ENCODE data around the gene EMCN. TPM values are rescaled to one million over a fixed set of nuclear protein-coding genes. Genes with fewer than 3 reads are reported as not detected.

The EMCN gene
- total and polyA plus RNA-seq, 11 donors = 14.9 to 52.6 (median 27.4) TPM

DNA sequence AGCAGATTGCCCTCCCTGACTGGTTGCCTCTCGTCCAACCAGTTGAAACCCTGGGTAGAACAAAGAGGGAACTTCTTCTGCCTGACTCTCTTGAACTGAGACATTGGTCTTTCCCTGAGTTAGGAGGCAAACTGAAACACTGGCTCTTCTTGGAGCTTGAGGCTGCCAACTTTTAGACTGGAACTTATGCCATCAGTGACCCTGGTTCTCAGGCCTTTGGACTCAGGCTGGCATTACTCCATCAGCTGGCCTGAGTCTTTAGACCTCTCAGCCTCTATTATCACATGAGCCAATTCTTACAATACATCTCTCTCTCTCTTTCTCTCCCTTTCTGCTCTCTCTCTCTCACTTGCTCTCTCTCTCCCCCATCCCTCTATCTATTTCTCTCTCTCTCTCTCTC, 86.4 kb downstream of the EMCN start:
- no peak for TF ChIP-seq POLR2A (IDR thresholded peaks at IDR 0.05)
- TF ChIP-seq, protein P1, sequence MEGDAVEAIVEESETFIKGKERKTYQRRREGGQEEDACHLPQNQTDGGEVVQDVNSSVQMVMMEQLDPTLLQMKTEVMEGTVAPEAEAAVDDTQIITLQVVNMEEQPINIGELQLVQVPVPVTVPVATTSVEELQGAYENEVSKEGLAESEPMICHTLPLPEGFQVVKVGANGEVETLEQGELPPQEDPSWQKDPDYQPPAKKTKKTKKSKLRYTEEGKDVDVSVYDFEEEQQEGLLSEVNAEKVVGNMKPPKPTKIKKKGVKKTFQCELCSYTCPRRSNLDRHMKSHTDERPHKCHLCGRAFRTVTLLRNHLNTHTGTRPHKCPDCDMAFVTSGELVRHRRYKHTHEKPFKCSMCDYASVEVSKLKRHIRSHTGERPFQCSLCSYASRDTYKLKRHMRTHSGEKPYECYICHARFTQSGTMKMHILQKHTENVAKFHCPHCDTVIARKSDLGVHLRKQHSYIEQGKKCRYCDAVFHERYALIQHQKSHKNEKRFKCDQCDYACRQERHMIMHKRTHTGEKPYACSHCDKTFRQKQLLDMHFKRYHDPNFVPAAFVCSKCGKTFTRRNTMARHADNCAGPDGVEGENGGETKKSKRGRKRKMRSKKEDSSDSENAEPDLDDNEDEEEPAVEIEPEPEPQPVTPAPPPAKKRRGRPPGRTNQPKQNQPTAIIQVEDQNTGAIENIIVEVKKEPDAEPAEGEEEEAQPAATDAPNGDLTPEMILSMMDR (IDR thresholded peaks at IDR 0.05) = no peak
- intact Hi-C loops (cut with DNase I) = no loop called here
- DNase-seq (no peak), ATAC-seq (no peak)
- WGBS, 4 donors = 79 to 100% (median 87%) methylated on average over 1 of the region's 1 CpG
- H3K9me3 ChIP-seq = peaks cover 0 to 22% (median 1%) of the 10 kb centered on the region in 12 donors
- no peaks in the 10 kb centered on the region for H3K36me3 ChIP-seq
- no peak overlapping the region for H3K4me3 ChIP-seq
- peaks cover 0 to 3% (median 0%) of the 10 kb centered on the region in 12 donors for H3K4me1 ChIP-seq
- H3K27ac ChIP-seq = no peak overlapping the region
- H3K27me3 ChIP-seq = no peaks in the 10 kb centered on the region

DNA sequence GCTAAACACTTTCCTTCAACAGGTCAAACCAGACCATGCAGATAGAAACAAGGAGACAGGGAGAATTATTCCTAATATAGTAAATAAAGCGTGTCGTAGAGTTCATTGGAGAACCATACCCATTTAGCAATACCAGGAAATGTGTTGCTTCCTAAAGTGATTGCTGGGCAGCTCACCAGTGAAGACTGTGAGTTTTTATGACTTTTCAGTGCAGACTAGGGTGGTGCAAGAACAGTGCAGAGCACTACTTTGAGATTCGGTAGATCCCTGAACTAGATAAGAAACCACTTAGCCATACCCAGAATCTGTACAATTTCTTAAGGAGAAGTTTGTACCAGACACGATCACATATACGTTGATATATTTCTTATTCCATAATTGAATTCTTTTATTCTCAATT, 87.4 kb downstream of the EMCN start:
- 64 to 71% (median 70%) methylated on average over 5 of the region's 5 CpGs for WGBS, 4 donors
- peaks cover 0 to 12% (median 0%) of the 10 kb centered on the region in 12 donors for H3K9me3 ChIP-seq
- no peak overlapping the region for H3K27ac ChIP-seq
- ATAC-seq (peak in 1 of 4 donors; percentile 32), DNase-seq (no peak)
- no peaks in the 10 kb centered on the region for H3K27me3 ChIP-seq
- TF ChIP-seq, protein P1 (IDR thresholded peaks at IDR 0.05) = no peak
- no peak for TF ChIP-seq POLR2A (IDR thresholded peaks at IDR 0.05)
- H3K36me3 ChIP-seq = no peaks in the 10 kb centered on the region
- intact Hi-C loops (cut with DNase I) = no loop called here
- no peak overlapping the region for H3K4me3 ChIP-seq
- H3K4me1 ChIP-seq = peaks cover 0 to 3% (median 0%) of the 10 kb centered on the region in 12 donors

DNA sequence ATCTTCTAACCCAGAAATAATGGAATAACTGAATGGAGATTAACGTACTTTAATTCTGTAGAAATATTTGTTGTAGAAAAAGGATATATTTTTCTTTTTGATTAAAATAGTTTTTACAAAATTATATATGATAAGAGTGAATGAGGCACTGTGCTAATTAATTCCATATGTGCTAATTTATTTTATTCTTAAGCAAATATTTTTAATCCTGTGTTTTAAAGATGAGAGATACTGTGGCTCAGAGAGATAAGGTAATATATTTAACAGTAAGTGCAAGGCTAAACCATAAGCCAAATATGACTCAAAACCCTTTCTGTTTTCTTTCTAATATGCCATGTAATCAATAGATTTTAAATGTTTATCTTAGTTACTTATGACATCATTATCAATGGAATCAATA, 88.2 kb downstream of the EMCN start:
- intact Hi-C loops (cut with DNase I) = loop anchor here in 5 of 10 donors (10.0 kb wide), 4 partner anchors 225 to 335 kb away; no protein-coding TSS in a partner anchor
- Histone ChIP-seq H3K4me3 (no peak overlapping the region), H3K36me3 (no peaks in the 10 kb centered on the region), H3K9me3 (peaks cover 0 to 4% (median 0%) of the 10 kb centered on the region in 12 donors), H3K4me1 (peaks cover 0 to 3% (median 0%) of the 10 kb centered on the region in 12 donors), H3K27ac (no peak overlapping the region), H3K27me3 (no peaks in the 10 kb centered on the region)
- ATAC-seq (no peak), DNase-seq (no peak)
- WGBS, 4 donors = 91 to 95% (median 93%) methylated on average over 1 of the region's 1 CpG
- TF ChIP-seq, protein P1 (IDR thresholded peaks at IDR 0.05) = no peak
- no peak for TF ChIP-seq POLR2A (IDR thresholded peaks at IDR 0.05)

DNA sequence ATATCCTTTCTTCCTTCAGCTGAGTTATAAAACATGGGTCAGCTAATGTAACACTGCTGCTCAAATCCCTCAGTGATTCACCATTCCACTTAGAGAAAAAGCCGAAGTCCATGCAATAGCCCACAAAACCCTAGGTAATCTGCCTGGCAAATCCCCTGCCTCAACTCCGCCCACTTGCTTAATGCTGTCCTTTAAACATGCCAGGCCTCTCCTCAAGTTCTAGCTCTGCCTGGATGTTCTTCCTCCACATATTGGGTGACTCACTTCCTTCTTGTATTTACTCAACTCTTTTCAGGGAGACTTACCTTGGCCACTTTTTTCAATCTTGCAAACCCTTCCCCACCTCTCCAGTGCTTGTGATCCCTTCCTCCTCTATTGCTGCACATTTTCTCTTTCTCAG, 89.8 kb downstream of the EMCN start:
- no peak overlapping the region for H3K27ac ChIP-seq
- ATAC-seq (no peak), DNase-seq (no peak)
- H3K9me3 ChIP-seq = no peaks in the 10 kb centered on the region
- TF ChIP-seq, protein P1 (IDR thresholded peaks at IDR 0.05) = no peak
- no peak for TF ChIP-seq POLR2A (IDR thresholded peaks at IDR 0.05)
- H3K4me3 ChIP-seq = no peak overlapping the region
- intact Hi-C loops (cut with DNase I) = loop anchor here in 5 of 10 donors (10.0 kb wide), 4 partner anchors 227 to 333 kb away; no protein-coding TSS in a partner anchor
- no peaks in the 10 kb centered on the region for H3K27me3 ChIP-seq
- 91 to 98% (median 92%) methylated on average over 2 of the region's 2 CpGs for WGBS, 4 donors
- H3K36me3 ChIP-seq = no peaks in the 10 kb centered on the region
- H3K4me1 ChIP-seq = peaks cover 0 to 4% (median 0%) of the 10 kb centered on the region in 12 donors
